PFSK-1 (cell line): ENCODE results near the gene CARD6.

ENCODE experiments used
- POLR2AphosphoS5 ChIP-seq: IDR thresholded peaks from 2 replicates; pipeline ENCODE4 v1.6.1; 2012; ENCODE audit warnings: low read depth, mild to moderate bottlenecking, control low read depth, low read length, moderate library complexity
- REST ChIP-seq, 2 experiments: IDR thresholded peaks; 2 replicates each; pipeline versions ENCODE4 v1.6.1 to v1.8.0; 2011 to 2012; ENCODE audit warnings: low read depth in 2 of 2, low read length in 2 of 2, control low read depth in 1 of 2, inconsistent platforms in 1 of 2, mild to moderate bottlenecking in 1 of 2, moderate library complexity in 1 of 2; ENCODE audit not compliant: insufficient read depth in 1 of 2
- SIN3A ChIP-seq: IDR thresholded peaks from 2 replicates; pipeline ENCODE4 v1.6.1; 2012; ENCODE audit warnings: mild to moderate bottlenecking, low read length, moderate library complexity, borderline replicate concordance; ENCODE audit not compliant: insufficient read depth
- TAF1 ChIP-seq: IDR thresholded peaks from 2 replicates; pipeline ENCODE4 v1.6.1; 2012; ENCODE audit warnings: low read length, control low read depth, borderline replicate concordance; ENCODE audit not compliant: insufficient read depth

DNA sequence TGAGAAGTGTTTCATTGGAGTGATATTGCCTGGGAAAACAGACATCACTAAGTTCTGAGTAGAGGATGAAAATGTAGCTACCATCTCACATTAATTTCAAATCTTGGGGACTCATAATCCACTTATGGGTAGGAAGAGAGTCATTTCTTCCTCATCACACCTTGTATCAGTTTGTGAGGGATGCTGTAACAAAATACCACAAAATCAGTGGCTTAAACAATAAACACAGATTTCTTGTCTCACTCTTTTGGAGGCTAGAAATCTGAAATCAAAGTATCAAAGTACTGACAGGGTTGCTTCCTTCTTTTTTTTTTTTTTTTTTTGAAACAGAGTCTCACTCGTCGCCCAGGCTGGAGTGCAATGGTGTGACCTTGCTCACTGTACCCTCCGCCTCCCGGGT lies 3.4 kb downstream of the CARD6 start:
- no peak for TF ChIP-seq POLR2AphosphoS5
- no peak for TF ChIP-seq REST (IDR thresholded peaks at IDR 0.05; ENCODE audit: insufficient read depth in 1 of 2, low read depth in 2 of 2, low read length in 2 of 2)
- no peak for TF ChIP-seq TAF1
- TF ChIP-seq SIN3A = no peak
